GM23338 (cell line): ENCODE results near the gene CEP192.

ENCODE experiments used
- EZH2 ChIP-seq: fragments of 200-600 bp; sonication (generic); IDR thresholded peaks from one replicate; pipeline ENCODE4 v1.8.0; 2017; ENCODE audit warnings: antibody characterized with exemption, mild to moderate bottlenecking, low read depth; ENCODE audit not compliant: unreplicated experiment
- EZH2phosphoT487 ChIP-seq: fragments of 200-600 bp; sonication (generic); IDR thresholded peaks from one replicate; pipeline ENCODE4 v1.8.1; 2018; ENCODE audit warnings: antibody characterized with exemption; ENCODE audit not compliant: unreplicated experiment
- POLR2AphosphoS5 ChIP-seq: IDR thresholded peaks from 2 replicates; pipeline ENCODE4 v1.6.1; 2016; ENCODE audit warnings: antibody characterized with exemption, low read depth
- TF ChIP-seq, protein P1 (sequence below), 2 experiments: fragments of 200-600 bp in 1 of 2; sonication (generic) in 1 of 2; conservative IDR thresholded peaks; 2 replicates each; pipeline versions ENCODE4 v1.5.1 to v1.6.1; 2016 to 2017; ENCODE audit warnings: antibody characterized with exemption in 2 of 2, low read depth in 2 of 2, mild to moderate bottlenecking in 2 of 2, moderate library complexity in 1 of 2

- TF ChIP-seq, protein P1, sequence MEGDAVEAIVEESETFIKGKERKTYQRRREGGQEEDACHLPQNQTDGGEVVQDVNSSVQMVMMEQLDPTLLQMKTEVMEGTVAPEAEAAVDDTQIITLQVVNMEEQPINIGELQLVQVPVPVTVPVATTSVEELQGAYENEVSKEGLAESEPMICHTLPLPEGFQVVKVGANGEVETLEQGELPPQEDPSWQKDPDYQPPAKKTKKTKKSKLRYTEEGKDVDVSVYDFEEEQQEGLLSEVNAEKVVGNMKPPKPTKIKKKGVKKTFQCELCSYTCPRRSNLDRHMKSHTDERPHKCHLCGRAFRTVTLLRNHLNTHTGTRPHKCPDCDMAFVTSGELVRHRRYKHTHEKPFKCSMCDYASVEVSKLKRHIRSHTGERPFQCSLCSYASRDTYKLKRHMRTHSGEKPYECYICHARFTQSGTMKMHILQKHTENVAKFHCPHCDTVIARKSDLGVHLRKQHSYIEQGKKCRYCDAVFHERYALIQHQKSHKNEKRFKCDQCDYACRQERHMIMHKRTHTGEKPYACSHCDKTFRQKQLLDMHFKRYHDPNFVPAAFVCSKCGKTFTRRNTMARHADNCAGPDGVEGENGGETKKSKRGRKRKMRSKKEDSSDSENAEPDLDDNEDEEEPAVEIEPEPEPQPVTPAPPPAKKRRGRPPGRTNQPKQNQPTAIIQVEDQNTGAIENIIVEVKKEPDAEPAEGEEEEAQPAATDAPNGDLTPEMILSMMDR (conservative IDR thresholded peaks at IDR 0.05; ENCODE audit: low read depth in 2 of 2), result no peak
- TF ChIP-seq EZH2 (no peak), EZH2phosphoT487 (no peak), POLR2AphosphoS5 (no peak)
Observed at GRCh38 chr18:13018374-13018773, 27.2 kb downstream of the CEP192 start.
